GM12875 (cell line): ENCODE data around the gene GPR153.

Source experiments
- H3K4me3 ChIP-seq: one replicate; pipeline ENCODE4 v1.5.1; 2011; ENCODE audit warnings: low read depth, low read length, control low read depth
- TF ChIP-seq, protein P1 (sequence below): IDR thresholded peaks from 2 replicates; pipeline ENCODE4 v1.5.1; 2011; ENCODE audit warnings: low read depth, mild to moderate bottlenecking, control low read depth, inconsistent platforms, low read length, moderate library complexity, borderline replicate concordance; ENCODE audit not compliant: insufficient read depth

The GPR153 gene

DNA sequence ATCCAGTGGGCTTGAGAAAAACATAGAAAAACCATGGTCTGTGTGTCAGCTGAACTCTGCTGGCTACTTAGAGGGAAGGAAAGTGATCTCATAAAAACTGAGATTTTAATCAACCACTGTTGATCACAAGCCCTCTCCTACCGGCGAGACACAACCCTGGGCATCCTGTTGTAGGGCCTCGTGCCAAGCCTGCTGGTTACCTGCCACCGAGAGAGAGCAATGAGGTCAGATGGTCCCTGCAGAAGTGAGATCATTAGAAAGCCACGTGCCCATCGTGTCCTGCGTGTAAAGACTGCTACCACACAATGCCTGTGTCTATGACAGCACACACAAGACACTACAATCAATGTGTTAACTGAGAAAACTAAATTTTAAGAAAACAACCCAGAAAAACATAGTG lies 41.7 kb upstream of the GPR153 start:
- TF ChIP-seq, protein P1, sequence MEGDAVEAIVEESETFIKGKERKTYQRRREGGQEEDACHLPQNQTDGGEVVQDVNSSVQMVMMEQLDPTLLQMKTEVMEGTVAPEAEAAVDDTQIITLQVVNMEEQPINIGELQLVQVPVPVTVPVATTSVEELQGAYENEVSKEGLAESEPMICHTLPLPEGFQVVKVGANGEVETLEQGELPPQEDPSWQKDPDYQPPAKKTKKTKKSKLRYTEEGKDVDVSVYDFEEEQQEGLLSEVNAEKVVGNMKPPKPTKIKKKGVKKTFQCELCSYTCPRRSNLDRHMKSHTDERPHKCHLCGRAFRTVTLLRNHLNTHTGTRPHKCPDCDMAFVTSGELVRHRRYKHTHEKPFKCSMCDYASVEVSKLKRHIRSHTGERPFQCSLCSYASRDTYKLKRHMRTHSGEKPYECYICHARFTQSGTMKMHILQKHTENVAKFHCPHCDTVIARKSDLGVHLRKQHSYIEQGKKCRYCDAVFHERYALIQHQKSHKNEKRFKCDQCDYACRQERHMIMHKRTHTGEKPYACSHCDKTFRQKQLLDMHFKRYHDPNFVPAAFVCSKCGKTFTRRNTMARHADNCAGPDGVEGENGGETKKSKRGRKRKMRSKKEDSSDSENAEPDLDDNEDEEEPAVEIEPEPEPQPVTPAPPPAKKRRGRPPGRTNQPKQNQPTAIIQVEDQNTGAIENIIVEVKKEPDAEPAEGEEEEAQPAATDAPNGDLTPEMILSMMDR, result no peak
- H3K4me3 ChIP-seq, result no peak overlapping the region

DNA sequence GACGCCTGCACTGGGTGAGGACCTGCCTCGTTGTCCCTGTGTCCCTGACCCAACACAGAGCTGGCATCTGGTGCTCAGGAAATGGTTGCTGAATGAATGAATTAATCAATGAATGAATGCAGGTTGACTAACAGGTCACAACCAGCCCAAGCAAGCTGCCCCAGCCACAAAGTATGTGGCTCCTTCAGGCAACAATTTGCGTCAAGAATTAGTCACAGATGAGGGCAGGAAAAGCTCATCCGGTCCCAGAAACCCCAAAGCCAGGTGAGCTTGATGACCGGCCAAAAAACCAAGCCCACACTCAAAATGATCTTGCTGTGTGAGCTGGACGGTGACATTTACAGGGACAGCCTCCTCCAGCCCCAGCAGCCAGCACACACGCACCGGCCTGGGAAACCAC lies 40.6 kb upstream of the GPR153 start:
- TF ChIP-seq, protein P1, result no peak
- H3K4me3 ChIP-seq, result no peak overlapping the region

DNA sequence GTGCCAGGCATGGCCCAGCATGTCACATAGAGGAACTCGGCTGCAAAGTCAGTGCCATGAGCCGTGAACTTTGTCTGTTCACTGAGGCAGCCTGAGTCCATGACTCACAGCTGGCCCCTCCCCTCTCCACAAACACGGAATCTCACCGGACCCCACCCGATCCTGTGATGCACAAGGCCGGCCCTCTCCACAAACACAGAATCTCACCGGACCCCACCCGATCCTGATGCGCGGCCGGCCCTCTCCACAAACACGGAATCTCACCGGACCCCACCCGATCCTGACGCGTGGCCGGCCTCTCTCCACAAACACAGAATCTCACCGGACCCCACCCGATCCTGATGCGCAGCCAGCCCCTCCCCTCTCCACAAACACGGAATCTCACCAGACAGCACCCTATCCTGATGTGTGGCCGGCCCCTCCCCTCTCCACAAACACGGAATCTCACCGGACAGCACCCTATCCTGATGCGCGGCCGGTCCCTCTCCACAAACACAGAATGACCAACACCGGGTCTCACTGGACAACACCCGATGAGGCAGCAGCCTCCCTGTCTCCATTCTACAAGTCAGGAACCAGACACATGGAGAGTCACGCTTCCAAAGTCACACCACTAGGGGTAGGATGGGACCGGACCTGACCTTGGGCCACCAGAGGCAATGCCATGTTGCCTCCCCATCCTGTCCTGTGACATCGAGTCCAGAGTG lies 39.6 kb upstream of the GPR153 start:
- TF ChIP-seq, protein P1, result no peak
- H3K4me3 ChIP-seq, result no peak overlapping the region

DNA sequence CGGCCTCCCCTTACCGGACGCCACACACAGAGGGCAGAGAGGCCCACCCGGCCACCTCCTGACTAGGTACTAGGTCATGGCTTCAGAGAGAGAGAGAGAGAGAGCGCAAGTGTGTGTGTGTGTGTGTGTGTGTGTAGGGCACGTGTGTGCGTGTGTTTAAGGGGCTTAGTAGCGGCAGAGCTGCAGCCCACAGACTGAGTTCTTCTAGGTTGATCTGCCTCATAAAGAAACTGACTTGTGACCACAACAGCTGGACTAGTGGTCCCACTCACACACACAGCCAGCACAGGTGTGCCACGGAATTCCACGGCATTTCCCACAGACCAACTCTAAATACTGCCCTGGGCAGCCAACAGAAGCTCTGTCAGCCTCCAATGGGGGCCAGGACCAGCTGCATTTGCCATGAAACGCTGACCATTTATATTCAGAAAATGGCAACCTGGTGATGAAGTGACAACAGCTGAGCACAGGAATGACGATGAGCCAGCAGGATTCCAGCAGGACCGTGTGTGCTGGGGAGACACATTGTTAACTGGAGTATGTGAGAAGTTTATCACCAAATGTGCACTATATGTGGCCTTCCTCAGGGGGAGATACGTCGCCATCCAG lies 38.8 kb upstream of the GPR153 start:
- TF ChIP-seq, protein P1, result no peak
- no peak overlapping the region for H3K4me3 ChIP-seq

DNA sequence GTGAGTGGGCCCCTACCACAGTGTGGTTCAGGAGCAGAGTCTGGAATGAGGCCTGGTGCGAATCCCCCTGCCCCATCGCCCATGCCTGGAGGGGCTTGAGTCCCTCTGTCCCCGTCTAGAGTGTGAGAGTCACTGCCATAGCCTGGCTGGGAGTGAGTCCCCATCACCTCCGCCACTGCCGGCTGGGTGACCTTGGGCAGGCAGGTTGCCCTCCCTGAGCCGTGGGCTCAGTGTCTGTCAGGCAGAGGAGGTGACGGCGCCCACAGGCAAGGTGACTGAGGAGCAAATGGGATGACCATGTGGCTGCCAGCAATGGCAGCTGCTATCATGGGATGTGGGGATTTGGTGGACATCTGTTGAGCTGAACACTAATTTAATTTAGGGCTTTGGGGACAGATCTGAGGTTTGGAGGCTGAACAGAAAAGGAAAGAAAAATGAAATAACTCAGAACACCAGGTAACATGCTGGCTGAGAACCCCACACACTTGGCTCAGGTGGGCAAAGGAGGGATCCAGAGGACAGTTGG lies 38.1 kb upstream of the GPR153 start:
- no peak overlapping the region for H3K4me3 ChIP-seq
- TF ChIP-seq, protein P1, result no peak

DNA sequence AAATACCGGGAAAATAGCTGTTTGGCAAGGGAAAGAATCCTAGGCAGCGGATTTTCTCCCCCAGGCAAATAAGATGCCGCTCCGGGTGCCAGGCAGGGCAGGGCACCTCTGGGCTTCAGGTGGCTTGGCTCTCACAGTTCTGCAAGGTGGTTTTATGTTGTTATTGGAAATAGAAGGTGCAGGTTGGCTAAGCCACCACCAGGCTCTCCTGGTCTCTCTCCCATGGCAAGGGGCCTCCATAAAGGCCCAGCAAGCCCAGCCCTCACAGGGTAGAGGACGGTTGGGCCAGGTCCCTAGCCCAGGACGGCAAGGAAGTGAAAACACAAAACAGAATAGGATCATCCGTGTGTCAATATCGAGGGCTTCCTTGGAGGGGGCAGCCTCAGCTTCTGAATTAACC lies 37.6 kb upstream of the GPR153 start:
- no peak overlapping the region for H3K4me3 ChIP-seq
- TF ChIP-seq, protein P1, result no peak

DNA sequence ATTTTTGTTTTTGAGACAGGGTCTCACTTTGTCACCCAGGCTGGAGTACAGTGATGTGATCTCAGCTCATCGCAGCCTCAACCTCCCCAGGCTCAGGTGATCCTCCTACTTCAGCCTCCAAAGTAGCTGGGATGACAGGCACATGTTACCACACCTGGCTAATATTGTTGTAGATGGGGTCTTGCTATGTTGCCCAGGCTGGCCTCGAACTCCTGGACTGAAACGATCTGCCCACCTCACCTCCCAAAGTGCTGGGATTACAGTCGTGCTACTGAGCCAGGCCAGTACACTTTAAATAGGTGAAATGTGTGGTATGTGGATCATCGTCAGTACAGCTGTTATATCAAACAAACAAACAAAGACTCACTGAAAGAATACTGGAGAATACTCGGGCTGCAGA lies 35.0 kb upstream of the GPR153 start:
- TF ChIP-seq, protein P1, result no peak

More for the DNA sequence above, 35.0 kb upstream of the GPR153 start:
- H3K4me3 ChIP-seq, result no peak overlapping the region
